Neural progenitor cell (in vitro differentiated cells): Measurements from ENCODE around the gene RCSD1.

Experiments
- CTCF ChIP-seq: fragments of 200-600 bp; sonication (generic); IDR thresholded peaks from 2 replicates; pipeline ENCODE4 v1.5.1; 2017; ENCODE audit warnings: antibody characterized with exemption, mild to moderate bottlenecking
- EZH2 ChIP-seq: fragments of 200-600 bp; sonication (generic); IDR thresholded peaks from 2 replicates; pipeline ENCODE4 v1.6.1; 2017; ENCODE audit warnings: antibody characterized with exemption, mild to moderate bottlenecking, moderate library complexity
- EZH2phosphoT487 ChIP-seq: fragments of 200-600 bp; sonication (generic); IDR thresholded peaks from 2 replicates; pipeline ENCODE4 v1.6.1; 2017; ENCODE audit warnings: antibody characterized with exemption

- TF ChIP-seq CTCF = no peak
- TF ChIP-seq EZH2 = no peak
- no peak for TF ChIP-seq EZH2phosphoT487
Observed at GRCh38 chr1:167633258-167633944, 3.4 kb downstream of the RCSD1 start.
